HuH-7 (cell line): Measurements from ENCODE around the gene ZBED1.
"Not testable (repeated sequence)": the region's sequence is repeated elsewhere in the genome, so short reads cannot be mapped to it uniquely, and the experiment has no call there.

ENCODE experiments used
- DNase-seq: peaks from one replicate; pipeline ENCODE4 v3.0.0; 2011; ENCODE audit warnings: low spot score

Gene ZBED1

DNA sequence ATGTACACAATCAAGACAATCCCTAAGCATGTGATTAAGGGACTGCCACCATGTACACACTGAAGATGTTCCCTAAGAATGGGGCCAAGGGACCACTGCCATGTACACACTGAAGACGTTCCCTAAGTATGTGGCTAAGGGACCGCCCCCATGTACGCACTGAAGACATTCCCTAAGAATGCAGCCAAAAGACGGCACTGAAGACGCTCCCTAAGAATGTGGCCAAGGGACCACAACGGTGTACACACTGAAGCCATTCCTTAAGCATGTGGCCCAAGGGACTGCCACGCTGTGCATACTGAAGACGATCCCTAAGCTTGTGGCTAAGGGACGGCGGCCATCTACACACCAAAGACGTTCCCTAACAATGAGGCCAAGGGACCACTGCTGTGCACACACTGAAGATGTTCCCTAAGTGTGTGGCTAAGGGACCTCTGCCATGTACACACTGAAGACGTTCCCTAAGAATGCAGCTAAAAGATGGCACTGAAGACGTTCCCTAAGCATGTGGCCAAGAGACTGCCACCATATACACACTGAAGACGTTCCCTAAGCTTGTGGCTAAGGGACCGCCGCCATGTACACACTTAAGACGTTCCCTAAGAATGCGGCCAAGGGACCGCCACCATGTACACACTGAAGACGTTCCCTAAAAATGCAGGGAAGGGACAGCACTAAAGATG is 26.4 kb downstream of the ZBED1 start:
- DNase-seq: no peak

DNA sequence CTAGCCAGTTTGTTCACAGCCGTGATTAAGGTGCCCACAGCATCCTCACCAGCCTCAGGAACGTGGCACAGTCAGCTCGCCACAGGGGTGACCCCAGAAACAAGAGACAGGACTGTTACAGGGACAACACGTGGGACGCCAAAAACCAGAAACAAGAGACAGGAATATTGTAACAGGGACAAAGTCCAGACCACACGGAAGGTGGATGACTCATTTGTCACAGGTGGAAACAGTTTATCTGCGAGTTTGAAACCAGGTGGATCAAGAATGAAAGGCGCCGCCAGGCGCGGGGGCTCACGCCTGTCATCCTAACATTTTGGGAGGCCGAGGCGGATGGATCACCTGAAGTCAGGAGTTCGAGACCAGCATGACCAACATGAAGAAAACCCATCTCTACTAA is 27.7 kb downstream of the ZBED1 start:
- DNase-seq: not testable (repeated sequence)

DNA sequence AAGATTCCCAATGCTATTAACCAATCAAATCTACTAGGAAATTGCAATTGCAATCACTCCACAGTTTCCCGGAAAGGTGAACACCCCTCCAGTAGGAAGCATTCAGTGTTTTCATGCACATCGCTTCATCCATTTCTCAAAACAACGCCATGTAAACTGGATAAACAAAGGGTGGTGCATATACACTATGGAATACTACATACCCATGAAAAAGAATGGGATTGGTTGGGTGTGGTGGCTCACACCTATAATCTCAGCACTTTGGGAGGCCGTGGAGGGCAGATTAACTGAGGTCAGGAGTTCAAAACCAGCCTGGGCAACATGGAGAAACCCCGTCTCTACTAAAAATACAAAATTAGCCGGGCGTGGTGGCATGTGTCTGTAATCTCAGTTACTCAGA is 29.1 kb downstream of the ZBED1 start:
- DNase-seq: no peak

DNA sequence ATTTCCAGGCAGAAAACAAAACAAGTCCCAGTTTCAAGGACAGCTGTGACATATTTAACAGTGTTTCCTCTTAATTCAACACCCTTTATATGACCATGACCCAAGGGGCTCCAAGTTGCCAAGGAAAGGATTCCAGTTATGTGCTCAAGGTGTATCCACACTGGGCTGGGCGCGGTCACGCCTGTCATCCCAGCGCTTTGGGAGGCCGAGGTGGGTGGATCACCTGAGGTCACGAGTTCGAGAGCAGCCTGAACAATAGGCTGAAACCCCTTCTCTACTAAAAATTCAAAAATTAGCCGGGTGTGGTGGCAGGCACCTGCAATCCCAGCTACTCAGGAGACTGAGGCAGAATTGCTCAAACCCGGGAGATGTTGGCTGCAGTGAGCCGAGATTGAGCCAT is 29.6 kb downstream of the ZBED1 start:
- DNase-seq: not testable (repeated sequence)

DNA sequence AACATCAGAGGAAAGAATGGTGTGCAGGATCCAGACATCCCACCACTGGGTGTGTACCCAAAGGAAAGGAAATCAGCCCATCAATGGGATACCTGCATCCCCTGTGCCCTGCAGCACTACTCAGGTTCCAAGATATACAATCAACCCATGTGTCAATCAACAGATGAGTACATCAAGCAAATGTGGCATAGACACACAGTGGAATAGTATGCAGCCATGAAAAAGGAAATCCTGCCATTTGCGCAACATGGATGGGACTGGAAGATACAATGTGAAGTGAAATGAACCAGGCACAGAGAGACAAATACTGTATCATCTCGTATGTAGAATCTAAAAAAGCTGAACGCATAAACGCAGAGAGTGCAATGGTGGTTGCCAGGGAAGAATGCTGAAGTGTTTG is 30.9 kb downstream of the ZBED1 start:
- DNase-seq: not testable (repeated sequence)

DNA sequence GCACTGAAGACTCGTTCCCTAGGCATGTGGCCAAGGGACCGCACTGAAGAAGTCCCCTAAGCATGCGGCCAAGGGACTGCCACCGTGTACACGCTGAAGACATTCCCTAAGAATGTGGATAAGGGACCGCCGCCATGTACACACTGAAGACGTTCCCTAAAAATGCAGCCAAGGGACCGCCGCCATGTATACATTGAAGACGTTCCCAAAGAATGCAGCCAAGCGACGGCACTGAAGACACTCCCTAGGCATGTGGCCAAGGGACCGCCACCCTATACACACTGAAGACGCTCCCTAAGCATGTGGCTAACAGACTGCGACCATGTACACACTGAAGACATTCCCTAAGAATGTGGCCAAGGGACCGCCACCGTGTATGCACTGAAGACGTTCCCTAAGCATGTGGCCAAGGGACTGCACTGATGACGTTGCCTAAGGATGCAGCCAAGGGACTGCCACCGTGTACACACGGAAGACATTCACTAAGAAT is 31.5 kb downstream of the ZBED1 start:
- DNase-seq: no peak

DNA sequence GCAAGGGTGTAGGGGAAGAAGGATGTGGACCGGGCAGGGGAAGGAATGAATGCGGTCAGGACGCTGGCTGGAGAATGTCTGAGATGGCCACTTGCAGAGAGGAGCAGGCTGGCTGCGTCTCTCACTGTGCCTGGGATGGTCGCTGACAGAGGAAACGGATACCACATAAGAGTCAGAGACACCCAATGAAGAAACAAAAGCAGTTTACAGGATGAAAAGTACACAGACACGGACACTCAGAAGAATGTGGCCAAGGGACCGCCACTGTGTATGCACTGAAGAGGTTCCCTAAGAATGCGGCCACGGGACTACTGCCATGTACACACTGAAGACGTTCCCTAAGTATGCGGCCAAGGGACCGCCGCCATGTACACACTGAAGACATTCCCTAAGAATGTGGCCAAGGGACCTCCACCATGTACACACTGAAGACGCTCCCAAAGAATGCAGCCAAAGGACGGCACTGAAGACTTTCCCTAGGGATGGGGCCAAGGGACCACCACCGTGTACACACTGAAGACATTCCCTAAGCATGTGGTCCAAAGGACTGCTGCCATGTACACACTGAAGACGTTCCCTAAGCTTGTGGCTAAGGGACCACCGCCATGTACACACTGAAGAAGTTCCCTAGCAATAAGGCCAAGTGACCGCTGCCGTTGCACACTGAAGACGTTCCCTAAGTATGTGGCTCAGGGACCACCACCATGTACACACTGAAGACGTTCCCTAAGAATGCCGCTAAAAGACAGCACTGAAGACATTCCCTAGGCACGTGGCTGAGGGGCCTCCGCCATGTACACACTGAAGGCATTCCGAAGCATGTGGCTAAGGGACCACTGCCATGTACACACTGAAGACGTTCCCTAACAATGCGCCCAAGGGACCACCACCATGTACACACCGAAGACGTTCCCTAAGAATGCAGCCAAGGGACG is 32.2 kb downstream of the ZBED1 start:
- DNase-seq: no peak

DNA sequence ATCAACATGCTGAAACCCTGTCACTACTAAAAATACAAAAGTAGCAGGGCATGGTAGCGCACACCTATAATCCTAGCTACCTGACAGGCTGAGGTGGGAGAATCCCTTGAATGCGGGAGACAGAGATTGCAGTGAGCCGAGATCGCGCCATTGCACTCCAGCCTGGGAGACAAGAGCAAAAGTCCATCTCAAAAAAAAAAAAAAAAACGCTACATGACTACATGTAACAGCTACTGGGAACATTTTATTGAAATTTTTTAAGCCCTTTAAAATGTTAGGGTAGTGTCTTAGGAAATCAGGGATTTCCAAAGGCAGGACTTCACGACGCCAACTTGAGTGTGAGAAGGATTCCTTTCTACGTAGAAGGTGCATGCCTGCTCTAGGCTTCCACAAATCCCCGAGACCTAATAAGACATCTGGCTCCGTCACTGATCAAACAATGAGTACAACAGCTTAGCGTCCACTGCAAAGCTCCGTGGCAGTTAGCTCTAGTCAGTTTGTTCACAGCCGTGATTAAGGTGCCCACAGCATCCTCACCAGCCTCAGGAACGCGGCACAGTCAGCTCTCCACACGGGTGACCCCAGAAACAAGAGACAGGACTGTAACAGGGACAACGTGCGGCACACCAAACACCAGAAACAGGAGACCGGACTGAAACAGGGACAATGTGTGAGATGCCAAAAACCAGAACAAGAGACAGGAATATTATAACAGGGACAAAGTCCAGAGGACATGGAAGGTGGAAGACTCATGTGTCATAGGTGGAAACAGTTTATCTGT is 33.7 kb downstream of the ZBED1 start:
- no peak for DNase-seq

DNA sequence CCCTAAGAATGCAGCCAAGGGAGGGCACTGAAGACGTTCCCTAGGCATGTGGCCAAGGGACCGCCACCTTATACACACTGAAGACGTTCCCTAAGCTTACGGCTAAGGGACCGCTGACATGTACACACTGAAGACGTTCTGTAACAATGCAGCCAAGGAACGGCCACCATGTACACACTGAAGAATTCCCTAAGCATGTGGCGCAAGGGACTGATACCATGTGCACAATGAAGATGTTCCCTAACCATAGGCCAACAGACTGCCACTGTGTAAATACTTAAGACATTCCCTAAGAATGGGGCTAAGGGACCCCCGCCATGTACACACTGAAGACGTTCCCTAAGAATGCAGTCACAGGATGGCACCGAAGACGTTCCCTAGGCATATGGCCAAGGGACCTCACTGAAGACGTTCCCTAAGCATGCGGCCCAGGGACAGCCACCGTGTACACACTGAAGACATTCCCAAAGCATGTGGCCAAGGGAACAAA is 36.1 kb downstream of the ZBED1 start:
- no peak for DNase-seq

DNA sequence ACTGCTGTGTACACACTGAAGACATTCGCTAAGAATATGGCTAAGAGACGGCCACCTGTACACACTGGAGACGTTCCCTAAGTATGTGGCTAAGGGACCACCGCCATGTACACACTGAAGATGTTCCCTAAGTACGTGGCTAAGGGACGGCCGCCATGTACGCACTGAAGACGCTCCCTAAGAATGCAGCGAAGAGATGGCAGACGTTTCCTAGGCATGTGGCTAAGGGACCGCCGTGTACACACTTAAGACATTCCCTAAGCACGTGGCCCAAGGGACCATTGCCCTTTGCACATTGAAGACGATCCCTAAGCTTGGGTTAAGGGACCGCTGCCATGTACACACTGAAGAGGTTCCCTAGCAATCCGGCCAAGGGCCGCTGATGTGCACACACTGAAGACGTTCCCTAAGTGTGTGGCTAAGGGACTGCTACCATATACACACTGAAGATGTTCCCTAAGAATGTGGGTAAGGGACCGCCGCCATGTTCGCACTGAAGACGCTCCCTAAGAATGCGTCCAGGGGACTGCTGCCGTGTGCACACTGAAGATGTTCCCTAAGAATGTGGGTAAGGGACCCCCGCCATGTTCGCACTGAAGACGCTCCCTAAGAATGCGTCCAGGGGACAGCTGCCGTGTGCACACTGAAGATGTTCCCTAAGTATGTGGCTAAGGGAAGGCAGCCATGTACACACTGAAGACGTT is 36.7 kb downstream of the ZBED1 start:
- DNase-seq: no peak

DNA sequence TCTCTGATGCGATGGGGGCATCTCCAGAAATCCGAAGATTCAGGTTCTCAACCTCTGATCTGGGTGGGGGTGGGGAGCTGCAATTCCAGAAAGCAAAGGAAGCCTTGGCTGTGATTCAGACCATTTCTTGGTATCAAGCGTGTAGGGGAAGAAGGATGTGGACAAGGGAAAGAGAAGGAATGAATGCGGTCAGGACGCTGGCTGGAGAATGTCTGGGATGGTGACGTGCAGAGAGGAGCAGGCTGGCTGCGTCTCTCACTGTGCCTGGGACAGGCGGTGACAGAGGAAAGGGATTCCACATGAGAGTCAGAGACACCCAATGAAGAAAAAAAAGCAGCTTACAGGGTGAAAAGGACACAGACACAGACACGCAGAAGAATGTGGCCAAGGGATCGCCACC is 37.3 kb downstream of the ZBED1 start:
- not testable (repeated sequence) for DNase-seq

DNA sequence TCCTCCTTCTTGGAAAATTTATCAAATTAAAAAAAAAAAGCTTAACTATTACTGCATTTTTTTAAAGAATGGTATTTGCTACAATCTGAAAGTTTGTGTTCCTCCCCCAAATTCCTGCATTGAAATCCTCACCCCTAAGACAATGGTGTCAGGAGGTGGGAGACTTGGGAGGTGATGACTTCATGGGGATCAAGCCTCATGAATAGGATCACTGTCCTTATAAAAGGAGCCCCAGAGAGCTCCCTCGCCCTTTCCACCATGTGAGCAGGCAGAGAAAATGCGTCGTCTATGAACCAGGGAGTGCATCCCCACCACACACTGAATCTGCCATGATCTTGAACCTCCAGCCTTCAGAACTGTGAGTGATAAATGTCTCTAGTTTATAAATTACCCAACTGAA is 38.0 kb downstream of the ZBED1 start:
- no peak for DNase-seq

DNA sequence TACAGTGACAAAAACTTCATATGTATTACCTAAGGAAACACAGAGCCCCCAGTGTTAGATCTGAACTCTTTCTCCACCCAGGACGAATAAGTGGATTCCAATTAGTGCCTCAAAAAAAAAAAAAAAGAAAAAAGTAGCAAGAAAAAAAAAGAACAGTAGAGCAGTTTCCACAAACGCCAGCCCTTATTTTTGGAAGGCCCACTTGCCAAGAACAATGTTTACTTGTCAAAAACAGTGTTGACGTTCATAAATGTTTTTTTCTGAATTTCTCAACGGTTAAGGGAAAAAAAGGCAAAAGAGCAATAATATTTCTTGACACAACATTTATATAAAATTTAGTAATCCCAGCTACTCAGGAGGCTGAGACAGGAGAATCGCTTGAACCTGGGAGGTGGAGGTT is 38.7 kb downstream of the ZBED1 start:
- DNase-seq: no peak

DNA sequence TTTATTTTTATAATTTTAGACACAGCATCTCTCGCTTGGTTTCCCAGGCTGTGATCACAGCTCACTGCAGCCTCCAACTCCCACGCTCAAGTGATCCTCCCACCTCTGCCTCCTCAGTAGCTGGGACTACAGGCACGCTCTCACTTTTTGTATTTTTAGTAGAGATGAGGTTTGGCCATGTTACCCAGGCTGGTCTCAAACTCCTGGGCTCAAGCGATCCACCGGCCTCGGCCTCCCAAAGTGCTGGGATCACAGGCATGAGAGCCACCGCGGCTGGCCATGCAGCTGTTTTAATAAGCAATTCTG is 39.1 kb downstream of the ZBED1 start:
- no peak for DNase-seq

DNA sequence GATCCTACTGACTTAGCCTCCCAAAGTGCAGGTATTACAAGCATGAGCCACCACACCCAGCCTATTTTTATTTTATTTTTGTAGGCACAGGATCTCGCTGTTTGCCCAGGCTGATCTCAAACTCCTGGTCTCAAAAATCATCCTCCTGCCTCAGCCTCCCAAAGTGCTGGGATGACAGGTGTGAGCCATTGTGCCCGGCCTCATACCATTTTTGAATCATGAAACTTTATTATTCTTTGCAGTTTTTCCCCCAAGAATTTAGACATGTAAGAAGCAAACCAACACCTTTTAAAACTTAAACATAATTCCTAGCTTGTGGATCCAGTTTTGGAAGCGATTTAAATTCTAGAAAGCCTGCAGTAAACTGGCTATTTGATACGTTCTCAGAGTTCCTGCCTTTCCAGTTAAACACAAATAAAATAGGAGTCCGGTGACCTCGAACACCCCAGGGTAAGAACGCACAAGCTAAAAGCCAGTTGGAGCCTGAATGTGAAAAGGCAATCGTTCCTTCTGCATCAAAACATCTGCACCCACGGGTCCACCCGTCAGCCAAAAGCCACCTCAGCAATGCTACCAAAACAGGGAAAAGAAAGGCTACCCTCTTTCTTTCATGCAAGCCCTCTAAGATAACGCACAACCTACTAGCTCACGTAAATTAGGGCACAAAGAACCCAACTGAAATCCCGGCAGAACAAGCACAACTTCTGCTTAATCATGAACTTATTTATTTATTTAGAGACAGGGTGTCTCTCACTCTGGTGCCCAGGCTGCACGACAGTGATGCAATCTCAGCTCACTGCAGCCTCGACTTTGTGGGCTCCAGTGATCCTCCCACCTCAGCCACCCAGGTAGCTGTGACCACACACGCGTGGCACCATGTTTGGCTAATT is 39.7 kb downstream of the ZBED1 start:
- not testable (repeated sequence) for DNase-seq

DNA sequence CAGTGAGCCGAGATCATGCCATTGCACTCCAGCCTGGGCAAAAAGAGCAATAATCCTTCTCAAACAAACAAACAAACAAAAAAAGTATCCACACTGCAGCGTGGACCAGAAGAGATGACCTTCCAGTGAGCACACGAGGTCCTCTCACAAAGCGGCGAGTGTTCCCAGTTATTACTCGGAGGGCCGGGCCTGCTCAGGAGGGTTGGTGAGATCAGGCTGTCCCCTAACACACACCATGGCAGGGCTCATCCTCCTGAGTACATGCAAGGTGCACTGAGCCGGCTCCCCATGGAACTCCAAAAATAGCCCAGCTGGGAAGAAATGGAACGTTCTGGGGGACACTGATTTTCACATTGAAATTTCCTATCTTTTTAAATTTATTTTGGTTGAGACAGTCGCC is 40.7 kb downstream of the ZBED1 start:
- DNase-seq: not testable (repeated sequence)

DNA sequence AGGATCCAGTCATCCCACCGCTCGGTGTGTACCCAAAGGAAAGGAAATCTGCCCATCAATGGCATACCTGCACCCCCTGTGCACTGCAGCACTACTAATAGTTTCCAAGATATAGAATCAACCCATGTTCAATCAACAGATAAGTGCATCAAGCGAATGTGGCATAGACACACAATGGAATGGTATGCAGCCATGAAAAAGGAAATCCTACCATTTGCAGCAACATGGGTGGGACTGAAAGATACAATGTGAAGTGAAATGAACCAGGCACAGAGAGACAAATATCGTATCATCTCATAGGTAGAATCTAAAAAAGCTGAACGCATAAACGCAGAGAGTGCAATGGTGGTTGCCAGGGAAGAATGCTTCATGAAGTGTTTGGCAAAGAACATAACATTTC is 42.5 kb downstream of the ZBED1 start:
- DNase-seq: no peak

DNA sequence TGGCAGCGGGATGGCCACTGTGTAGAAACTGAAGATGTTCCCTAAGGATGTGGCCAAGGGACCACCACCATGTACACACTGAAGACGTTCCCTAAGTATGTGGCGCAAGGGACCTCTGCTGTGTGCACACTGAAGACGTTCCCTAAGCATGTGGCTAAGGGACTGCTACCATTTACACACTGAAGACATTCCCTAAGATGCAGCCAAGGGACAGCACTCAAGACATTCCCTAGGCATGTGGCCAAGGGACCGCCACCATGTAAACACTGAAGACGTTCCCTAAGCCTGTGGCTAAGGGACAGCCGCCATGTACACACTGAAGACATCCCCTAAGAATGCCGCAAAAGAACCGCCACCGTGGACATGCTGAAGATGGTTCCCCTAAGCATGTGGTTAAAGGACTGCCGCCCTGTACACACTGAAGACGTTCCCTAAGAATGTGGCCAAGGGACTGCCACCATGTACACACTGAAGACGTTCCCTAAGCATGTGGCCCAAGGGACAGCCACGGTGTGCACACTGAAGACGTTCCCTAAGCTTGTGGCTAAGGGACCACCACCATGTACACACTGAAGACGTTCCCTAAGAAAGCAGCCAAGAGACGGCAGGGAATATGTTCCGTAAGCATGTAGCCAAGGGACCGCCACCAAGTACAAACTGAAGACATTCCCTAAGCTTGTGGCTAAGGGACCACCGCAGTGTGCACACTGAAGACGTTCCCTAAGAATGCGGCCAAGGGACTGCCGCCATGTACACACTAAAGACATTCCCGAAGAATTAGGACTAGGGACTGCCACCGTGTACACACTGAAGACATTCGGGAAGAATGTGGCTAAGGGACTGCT is 43.3 kb downstream of the ZBED1 start:
- DNase-seq: no peak

DNA sequence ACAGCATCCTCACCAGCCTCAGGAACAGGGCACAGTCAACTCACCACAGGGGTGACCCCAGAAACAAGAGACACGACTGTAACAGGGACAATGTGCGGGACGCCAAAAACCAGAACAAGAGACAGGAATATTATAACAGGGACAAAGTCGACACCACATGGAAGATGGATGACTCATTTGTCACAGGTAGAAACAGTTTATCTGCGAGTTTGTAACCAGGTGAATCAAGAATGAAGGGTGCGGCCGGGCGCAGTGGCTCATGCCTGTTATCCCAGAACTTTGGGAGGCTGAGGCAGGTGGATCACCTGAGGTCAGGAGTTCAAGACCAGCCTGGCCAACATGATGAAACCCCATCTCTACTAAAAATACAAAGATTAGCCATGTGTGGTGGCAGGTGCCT is 44.7 kb downstream of the ZBED1 start:
- DNase-seq: not testable (repeated sequence)

DNA sequence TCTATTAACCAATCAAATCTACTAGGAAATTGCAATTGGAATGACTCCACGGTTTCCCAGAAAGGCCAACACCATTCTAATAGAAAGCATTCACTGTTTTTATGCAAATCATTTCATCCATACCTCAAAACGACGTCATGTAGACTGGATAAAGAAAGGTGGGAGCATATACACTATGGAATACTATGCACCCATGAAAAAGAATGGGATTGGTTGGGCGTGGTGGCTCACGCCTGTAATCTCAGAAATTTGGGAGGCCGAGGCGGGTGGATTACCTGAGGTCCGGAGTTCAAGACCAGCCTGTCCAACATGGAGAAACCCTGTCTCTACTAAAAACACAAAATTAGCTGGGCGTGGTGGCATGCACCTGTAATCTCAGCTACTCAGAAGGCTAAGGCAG is 46.2 kb downstream of the ZBED1 start:
- not testable (repeated sequence) for DNase-seq
